B cell (primary cell): ENCODE results near the gene ABLIM1. TPM values are rescaled to one million over a fixed set of nuclear protein-coding genes. Genes with fewer than 3 reads are reported as not detected.

Experiments
- ATAC-seq: fragments of 200-7000 bp; cut with Tn5 transposase; one replicate; pipeline ENCODE4 v1.10.0; 2021; ENCODE audit warnings: low read depth, mild to moderate bottlenecking, moderate number of reproducible peaks, moderate library complexity
- CTCF ChIA-PET: fragments of 350-600 bp; sonication (Branson Sonifier 250); formaldehyde crosslinking; loops from one replicate; lab custom pipeline; 2021; ENCODE audit warnings: antibody characterized with exemption, inconsistent platforms; lab: Charles Lee
- POLR2A ChIA-PET: fragments of 350-600 bp; sonication (Branson Sonifier 250); formaldehyde crosslinking; loops from one replicate; lab custom pipeline; 2021; ENCODE audit warnings: antibody characterized with exemption; lab: Charles Lee
- DNase-seq: peaks from one replicate; pipeline ENCODE4 v3.0.0; 2013
- H2AFZ ChIP-seq: 2 replicates; pipeline ENCODE4 v1.6.1; 2012; ENCODE audit warnings: mild to moderate bottlenecking, low read depth, low read length; ENCODE audit not compliant: insufficient read depth, poor library complexity, severe bottlenecking
- H3K27ac ChIP-seq, 2 donors: 1 replicate in 1 of 2; 2 replicates in 1 of 2; pipeline ENCODE4 v1.5.1; 2012 to 2013; ENCODE audit warnings: low read length in 2 of 2, mild to moderate bottlenecking in 2 of 2, moderate library complexity in 1 of 2
- H3K27me3 ChIP-seq, 4 experiments: fragments of 200-600 bp in 1 of 4; sonication (generic) in 1 of 4; replicated peaks in 1 of 4; 1 replicate in 2 of 4; 2 replicates in 2 of 4; pipeline versions ENCODE4 v1.6.1 to v1.7.0; 2013 to 2016; ENCODE audit warnings: low read length in 3 of 4, mild to moderate bottlenecking in 2 of 4, mixed read lengths in 1 of 4, moderate library complexity in 1 of 4; ENCODE audit not compliant: insufficient read depth in 4 of 4, control insufficient read depth in 3 of 4; ENCODE audit errors: control extremely low read depth in 1 of 4
- H3K36me3 ChIP-seq, 2 experiments: replicated peaks in 1 of 2; 1 replicate in 1 of 2; 2 replicates in 1 of 2; pipeline versions ENCODE4 v1.6.1 to v1.7.1; 2013; ENCODE audit warnings: low read length in 1 of 2; ENCODE audit not compliant: insufficient read depth in 2 of 2, control insufficient read depth in 1 of 2; ENCODE audit errors: control extremely low read depth in 1 of 2, extremely low read depth in 1 of 2
- H3K4me1 ChIP-seq, 2 donors: fragments of 200-600 bp in 1 of 2; sonication (generic) in 1 of 2; 1 replicate in 1 of 2; 2 replicates in 1 of 2; pipeline versions ENCODE4 v1.5.1 to v1.6.1; 2013 to 2017; ENCODE audit warnings: low read length in 2 of 2; ENCODE audit not compliant: control insufficient read depth in 2 of 2, insufficient read depth in 2 of 2
- H3K4me2 ChIP-seq: replicated peaks from 2 replicates; pipeline ENCODE3; 2012; ENCODE audit warnings: mild to moderate bottlenecking, low read depth, low read length; ENCODE audit not compliant: poor library complexity, severe bottlenecking
- H3K4me3 ChIP-seq, 5 experiments: fragments of 200-600 bp in 1 of 5; sonication (generic) in 1 of 5; 1 replicate in 3 of 5; 2 replicates in 2 of 5; pipeline versions ENCODE4 v1.5.1 to v1.7.0; 2011 to 2016; ENCODE audit warnings: low read length in 4 of 5, mild to moderate bottlenecking in 4 of 5, low read depth in 2 of 5, control low read depth in 1 of 5, moderate library complexity in 1 of 5; ENCODE audit not compliant: insufficient read depth in 1 of 5; ENCODE audit errors: control extremely low read depth in 1 of 5, extremely low read depth in 1 of 5
- H3K79me2 ChIP-seq: fragments of 200-600 bp; sonication (generic); one replicate; pipeline ENCODE4 v1.6.0; 2016; ENCODE audit warnings: low read length; ENCODE audit not compliant: control insufficient read depth, insufficient read depth
- H3K9ac ChIP-seq: fragments of 200-600 bp; sonication (generic); 2 replicates; pipeline ENCODE4 v1.6.1; 2017; ENCODE audit warnings: mild to moderate bottlenecking, low read length, moderate library complexity
- H3K9me3 ChIP-seq, 3 donors: one replicate each; pipeline versions ENCODE4 v1.6.1 to v1.7.1; 2013; ENCODE audit warnings: low read length in 2 of 3; ENCODE audit not compliant: control insufficient read depth in 2 of 3, insufficient read depth in 1 of 3; ENCODE audit errors: control extremely low read depth in 1 of 3
- H4K20me1 ChIP-seq: 2 replicates; pipeline ENCODE4 v1.6.0; 2012; ENCODE audit warnings: mild to moderate bottlenecking, low read length; ENCODE audit not compliant: insufficient read depth, control insufficient read depth, poor library complexity, severe bottlenecking
- H3K27ac Mint-ChIP-seq: one replicate; pipeline ENCODE4 v1.8.0; 2021; ENCODE audit warnings: mixed read lengths
- H3K27me3 Mint-ChIP-seq: one replicate; pipeline ENCODE4 v1.8.0; 2021; ENCODE audit warnings: mixed read lengths
- H3K4me1 Mint-ChIP-seq: one replicate; pipeline ENCODE4 v1.8.0; 2021; ENCODE audit warnings: mixed read lengths
- H3K4me3 Mint-ChIP-seq: one replicate; pipeline ENCODE4 v1.8.0; 2021; ENCODE audit warnings: mixed read lengths
- H3K9me3 Mint-ChIP-seq: one replicate; pipeline ENCODE4 v1.8.0; 2022; ENCODE audit warnings: mixed read lengths; ENCODE audit not compliant: insufficient read depth
- CTCF ChIP-seq: fragments of 200-600 bp; IDR thresholded peaks from one replicate; pipeline ENCODE4 v1.8.0; 2022; ENCODE audit warnings: antibody characterized with exemption, mild to moderate bottlenecking
- EZH2 ChIP-seq: IDR thresholded peaks from 2 replicates; pipeline ENCODE4 v1.6.1; 2012; ENCODE audit warnings: borderline replicate concordance, low read depth, mild to moderate bottlenecking, moderate library complexity, low read length; ENCODE audit not compliant: insufficient read depth, poor library complexity, severe bottlenecking
- WGBS: methylation state at CpG from one replicate; pipeline ENCODE4 v1.1.5; 2013; ENCODE audit warnings: missing lambda C conversion rate; ENCODE audit not compliant: insufficient coverage; 5-methylcytosine and 5-hydroxymethylcytosine counted together
- intact Hi-C: fragments of 100-400 bp; cut with micrococcal nuclease; formaldehyde crosslinking; loops from one replicate; pipeline ENCODE4 v1.10.0; 2022
- polyA plus RNA-seq: library from polyadenylated mRNA; depleted of rRNA; stranded (reverse); fragments of >200 nt; gene quantifications from 2 replicates; pipeline ENCODE4 v1.2.3, GENCODE V29; 2012
- total RNA-seq, 2 donors: library from RNA; stranded (reverse); fragments of 120-200 nt in 1 of 2; gene quantifications; 1 replicate in 1 of 2; 2 replicates in 1 of 2; pipeline versions ENCODE4 v1.2.3 to v1.2.4, GENCODE V29; 2013 to 2022

ABLIM1 gene
- total and polyA plus RNA-seq, 2 donors (not counting 1 experiment from before 2014, with no cell fraction given), result 55.6 to 148 TPM

- Mint-ChIP-seq H3K9me3 (peaks cover 2% of the 10 kb centered on the region), H3K27me3 (peaks cover 43% of the 10 kb centered on the region), H3K27ac (no peak overlapping the region), H3K4me1 (peaks cover 25% of the 10 kb centered on the region), H3K4me3 (no peak overlapping the region)
- no peaks in the 10 kb centered on the region for H3K36me3 ChIP-seq
- peaks cover 20 to 21% of the 10 kb centered on the region in 2 donors for H3K4me1 ChIP-seq
- no peak overlapping the region for H3K27ac ChIP-seq
- peaks cover 0 to 44% (median 29%) of the 10 kb centered on the region in 4 experiments for H3K27me3 ChIP-seq
- H2AFZ ChIP-seq, result no peak overlapping the region
- intact Hi-C loops, result no loop called here
- ChIA-PET POLR2A (no interaction called here), CTCF (no interaction called here)
- no peak overlapping the region for H3K4me3 ChIP-seq
- H3K79me2 ChIP-seq, result no peaks in the 10 kb centered on the region
- no peak for ATAC-seq
- TF ChIP-seq EZH2 (no peak), CTCF (no peak)
- H4K20me1 ChIP-seq, result no peaks in the 10 kb centered on the region
- no peak for DNase-seq
- peaks cover 0 to 7% (median 3%) of the 10 kb centered on the region in 3 donors for H3K9me3 ChIP-seq
- no peak overlapping the region for H3K9ac ChIP-seq
- 89% methylated on average over 8 of the region's 9 CpGs for WGBS
- no peak overlapping the region for H3K4me2 ChIP-seq
These were observed 28.8 kb downstream of the ABLIM1 start for GRCh38 chr10:114629083-114629823.

GRCh38 chr10:114628106-114628505 lies 30.0 kb downstream of the ABLIM1 start:
- H3K36me3 ChIP-seq, result no peaks in the 10 kb centered on the region
- TF ChIP-seq CTCF (no peak), EZH2 (no peak)
- H3K9me3 Mint-ChIP-seq, result peaks cover 8% of the 10 kb centered on the region
- H3K27ac ChIP-seq, result no peak overlapping the region
- no peaks in the 10 kb centered on the region for H4K20me1 ChIP-seq
- no peak overlapping the region for H3K4me2 ChIP-seq
- ChIA-PET CTCF (no interaction called here), POLR2A (no interaction called here)
- 100% methylated on average over 1 of the region's 3 CpGs for WGBS
- ATAC-seq, result no peak
- H3K4me1 ChIP-seq, result peaks cover 20% of the 10 kb centered on the region in 2 donors
- H3K4me1 Mint-ChIP-seq, result peaks cover 20% of the 10 kb centered on the region
- no peak overlapping the region for H3K27ac Mint-ChIP-seq
- H3K9ac ChIP-seq, result no peak overlapping the region
- DNase-seq, result no peak
- peaks cover 38% of the 10 kb centered on the region for H3K27me3 Mint-ChIP-seq
- H3K4me3 ChIP-seq, result no peak overlapping the region
- peaks cover 0 to 36% (median 24%) of the 10 kb centered on the region in 4 experiments for H3K27me3 ChIP-seq
- no peaks in the 10 kb centered on the region for H3K79me2 ChIP-seq
- intact Hi-C loops, result no loop called here
- no peak overlapping the region for H3K4me3 Mint-ChIP-seq
- no peak overlapping the region for H2AFZ ChIP-seq
- H3K9me3 ChIP-seq, result peaks cover 0 to 11% (median 3%) of the 10 kb centered on the region in 3 donors
